Islet precursor cell (in vitro differentiated cells): ENCODE data around the gene SERPINB13.
"Not testable (repeated sequence)": the region's sequence is repeated elsewhere in the genome, so short reads cannot be mapped to it uniquely, and the experiment has no call there.

Experiments used
- DNase-seq: peaks from one replicate; pipeline ENCODE4 v3.0.0-alpha.2; 2018

The SERPINB13 gene

GRCh38 chr18:63590966-63591695 lies 4.0 kb downstream of the SERPINB13 start:
- no peak for DNase-seq

- DNase-seq, result no peak
Measured at GRCh38 chr18:63591725-63592124, 4.6 kb downstream of the SERPINB13 start.

DNA sequence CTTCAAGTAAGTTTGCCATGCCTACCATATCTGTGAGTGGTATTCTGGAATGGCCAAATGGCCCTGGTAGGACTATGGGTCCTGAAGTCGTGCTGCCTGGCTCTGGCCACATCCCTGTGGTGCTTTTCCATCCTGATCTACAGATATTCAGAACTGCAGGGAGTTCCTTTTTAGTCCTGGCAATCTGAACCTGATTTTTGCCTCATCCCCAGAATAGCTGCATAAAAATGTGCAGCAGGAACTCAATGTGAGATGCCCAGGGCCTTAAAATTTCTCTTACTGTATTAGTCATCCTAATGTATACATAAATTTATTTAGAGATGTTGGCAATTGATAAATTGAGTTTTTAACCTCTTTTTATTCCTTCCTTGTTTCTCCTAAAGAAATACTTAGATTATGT lies 5.3 kb downstream of the SERPINB13 start:
- DNase-seq, result no peak

DNA sequence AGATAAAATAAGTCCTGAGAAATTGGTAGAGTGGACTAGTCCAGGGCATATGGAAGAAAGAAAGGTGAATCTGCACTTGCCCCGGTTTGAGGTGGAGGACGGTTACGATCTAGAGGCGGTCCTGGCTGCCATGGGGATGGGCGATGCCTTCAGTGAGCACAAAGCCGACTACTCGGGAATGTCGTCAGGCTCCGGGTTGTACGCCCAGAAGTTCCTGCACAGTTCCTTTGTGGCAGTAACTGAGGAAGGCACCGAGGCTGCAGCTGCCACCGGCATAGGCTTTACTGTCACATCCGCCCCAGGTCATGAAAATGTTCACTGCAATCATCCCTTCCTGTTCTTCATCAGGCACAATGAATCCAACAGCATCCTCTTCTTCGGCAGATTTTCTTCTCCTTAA lies 9.8 kb downstream of the SERPINB13 start:
- DNase-seq, result no peak

- DNase-seq, result no peak
Measured at GRCh38 chr18:63603355-63603754, 16.2 kb downstream of the SERPINB13 start.

DNA sequence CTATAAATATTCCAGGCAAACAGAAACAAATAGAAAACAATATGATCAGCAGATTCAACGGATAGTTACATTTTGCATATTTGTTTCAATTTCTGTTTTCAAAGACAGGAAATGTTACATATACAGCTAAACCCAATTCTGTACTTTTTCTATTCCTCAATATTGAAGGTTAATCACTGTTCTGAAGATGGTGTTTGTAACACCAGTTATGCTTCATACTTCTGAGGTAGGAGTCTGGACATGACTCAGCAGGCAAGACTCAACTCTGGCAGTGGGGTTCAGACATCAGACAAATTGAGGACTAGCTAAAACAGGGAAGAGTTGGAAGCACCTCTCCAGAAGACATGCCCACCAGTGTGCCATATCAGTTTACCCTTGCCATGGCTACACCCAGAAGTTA lies 16.6 kb downstream of the SERPINB13 start:
- no peak for DNase-seq

- peak; percentile 68 for DNase-seq
Measured at GRCh38 chr18:63604791-63605567, 17.8 kb downstream of the SERPINB13 start.

- no peak for DNase-seq
Measured at GRCh38 chr18:63606526-63606925, 19.4 kb downstream of the SERPINB13 start.

GRCh38 chr18:63613420-63613819 lies 26.3 kb downstream of the SERPINB13 start:
- DNase-seq, result no peak

DNA sequence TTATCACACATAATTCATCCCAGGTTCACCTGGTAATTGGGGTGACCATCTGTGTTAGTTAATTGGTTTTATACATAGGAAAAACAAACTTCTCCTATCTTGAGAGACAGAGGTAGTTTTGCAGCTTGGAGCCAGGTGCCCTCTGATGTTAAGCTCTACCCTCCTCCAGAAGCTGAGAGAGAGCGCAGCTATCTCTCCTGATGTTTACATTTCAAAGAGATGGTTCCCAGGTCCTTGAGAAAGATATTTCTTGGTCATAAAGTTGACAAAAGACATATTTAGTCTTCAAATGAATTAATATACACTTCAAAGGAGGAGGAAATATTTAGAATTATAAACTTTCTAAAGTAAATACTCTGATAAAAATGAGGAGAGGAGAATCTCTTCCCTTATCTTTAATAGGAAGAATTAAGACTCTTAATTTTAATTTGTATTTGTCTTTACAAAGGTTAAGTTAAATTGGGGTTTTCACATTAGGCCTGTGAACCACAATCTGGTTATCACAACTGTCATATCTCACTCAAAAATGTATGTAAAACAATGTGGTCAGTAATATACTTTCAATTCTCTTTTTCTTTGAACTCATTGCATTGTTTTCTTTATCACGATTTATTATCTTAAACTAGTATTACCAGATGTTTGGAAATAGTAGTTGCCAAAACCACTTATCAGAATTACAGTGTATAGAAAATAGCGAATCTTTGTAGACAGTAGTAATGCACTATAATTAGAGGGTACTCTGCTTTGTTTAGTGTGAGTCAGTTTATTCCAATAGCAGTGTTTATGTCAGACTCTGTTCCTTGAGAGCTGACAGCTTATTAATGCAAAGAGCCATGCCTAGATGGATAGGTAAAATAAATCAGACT lies 30.1 kb downstream of the SERPINB13 start:
- DNase-seq, result no peak

GRCh38 chr18:63617915-63618234 lies 30.7 kb downstream of the SERPINB13 start:
- DNase-seq, result no peak

GRCh38 chr18:63619661-63620060 lies 32.5 kb downstream of the SERPINB13 start:
- DNase-seq, result no peak

GRCh38 chr18:63624863-63625262 lies 37.7 kb downstream of the SERPINB13 start:
- no peak for DNase-seq

DNA sequence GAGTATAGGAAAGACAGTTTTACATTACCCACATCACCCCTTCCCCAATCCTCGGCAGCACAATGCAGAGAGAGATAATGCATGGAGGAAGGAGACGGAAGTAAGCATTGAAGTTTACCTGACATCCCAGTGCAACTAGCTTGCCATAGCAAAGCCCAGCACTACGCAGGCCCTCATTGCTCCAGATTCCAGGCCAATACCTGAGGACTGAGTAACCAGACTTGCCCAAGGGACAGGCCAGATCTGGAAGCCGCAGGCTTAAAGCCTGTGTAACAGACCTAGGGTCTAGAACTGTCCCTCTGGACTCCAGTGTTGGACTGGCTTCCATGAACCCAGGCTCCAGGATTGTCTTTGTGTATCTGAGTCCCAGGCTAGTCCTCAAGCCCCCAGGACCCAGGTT lies 39.3 kb downstream of the SERPINB13 start:
- no peak for DNase-seq

GRCh38 chr18:63627819-63628218 lies 40.7 kb downstream of the SERPINB13 start:
- DNase-seq, result no peak

- no peak for DNase-seq
Measured at GRCh38 chr18:63637703-63638102, 50.6 kb downstream of the SERPINB13 start.

DNA sequence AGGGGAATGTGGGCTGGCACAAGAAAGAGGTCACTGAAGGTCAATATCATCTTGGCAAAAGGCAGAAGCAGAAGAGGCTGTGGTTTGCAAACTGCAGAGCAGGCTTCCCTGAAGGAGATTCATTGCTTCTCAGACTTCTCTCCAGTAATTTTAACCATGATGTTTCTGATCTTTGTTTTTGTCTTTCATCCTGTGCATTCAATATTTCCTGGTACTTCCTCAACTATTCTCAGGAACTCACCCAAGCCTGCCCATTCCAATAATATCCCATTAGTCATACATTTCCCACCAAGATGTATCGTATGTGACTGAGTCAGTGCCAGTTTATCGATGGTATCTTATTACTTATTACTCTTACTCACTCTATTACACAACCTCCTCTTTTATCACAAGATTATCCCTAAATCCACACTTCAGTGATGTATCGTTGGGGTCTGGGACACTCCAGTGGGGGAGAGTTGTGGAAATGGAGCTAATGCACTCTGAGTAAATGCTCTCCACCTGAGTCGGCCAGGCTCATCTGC lies 54.1 kb downstream of the SERPINB13 start:
- DNase-seq, result not testable (repeated sequence)

- not testable (repeated sequence) for DNase-seq
Measured at GRCh38 chr18:63642668-63643356, 55.7 kb downstream of the SERPINB13 start.

GRCh38 chr18:63644142-63644541 lies 57.0 kb downstream of the SERPINB13 start, which contains the start of gene SERPINB4:
Gene SERPINB4 (minus strand): TSS chr18:63644256. CDS start chr18:63643577, 679 bp downstream.
- not testable (repeated sequence) for DNase-seq

- not testable (repeated sequence) for DNase-seq
Measured at GRCh38 chr18:63644694-63645093, 57.6 kb downstream of the SERPINB13 start.

GRCh38 chr18:63646936-63647335 lies 59.8 kb downstream of the SERPINB13 start:
- DNase-seq, result no peak

- DNase-seq, result no peak
Measured at GRCh38 chr18:63648241-63648640, 61.1 kb downstream of the SERPINB13 start.
